Right lobe of liver (tissue), 4 donors: ENCODE measurements around the gene TELO2.

Source experiments
- POLR2A ChIP-seq: fragments of 450-650 bp; IDR thresholded peaks from one replicate; pipeline ENCODE4 v1.6.1; 2017; ENCODE audit warnings: antibody characterized with exemption, mild to moderate bottlenecking
- TF ChIP-seq, protein P1 (sequence below), 4 donors: fragments of 200-600 bp in 3 of 4; fragments of 450-650 bp in 1 of 4; IDR thresholded peaks; one replicate each; pipeline versions ENCODE4 v1.5.1 to v1.8.0; 2016 to 2022; ENCODE audit warnings: antibody characterized with exemption in 4 of 4, mild to moderate bottlenecking in 2 of 4
- donor health status: DM: no; HTN: no; CAD: no.
- donor health status: DM: no; HTN: no; CAD: no.
- donor health status: DM: no; HTN: yes; CAD: no.

DNA sequence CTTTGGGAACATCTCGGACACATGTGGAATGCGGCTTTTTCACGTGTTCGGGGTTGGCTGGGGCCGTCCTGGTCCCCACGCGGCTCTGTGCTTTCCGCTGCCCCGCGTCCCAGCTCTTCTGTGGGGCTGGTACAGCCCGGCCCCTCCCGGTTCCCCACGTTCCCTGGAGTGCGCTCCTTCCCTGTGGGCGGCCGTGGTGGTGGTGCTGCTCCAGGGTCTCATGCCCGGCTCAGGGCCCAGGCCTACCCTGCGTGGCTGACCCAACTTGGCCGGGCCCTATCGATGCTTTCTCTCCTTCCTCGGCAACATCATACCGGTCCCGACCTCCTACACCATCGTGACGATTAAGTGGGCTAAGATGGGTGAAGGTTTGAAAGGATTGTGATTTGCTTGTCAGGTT, 3.3 kb downstream of the TELO2 start:
- TF ChIP-seq, protein P1, sequence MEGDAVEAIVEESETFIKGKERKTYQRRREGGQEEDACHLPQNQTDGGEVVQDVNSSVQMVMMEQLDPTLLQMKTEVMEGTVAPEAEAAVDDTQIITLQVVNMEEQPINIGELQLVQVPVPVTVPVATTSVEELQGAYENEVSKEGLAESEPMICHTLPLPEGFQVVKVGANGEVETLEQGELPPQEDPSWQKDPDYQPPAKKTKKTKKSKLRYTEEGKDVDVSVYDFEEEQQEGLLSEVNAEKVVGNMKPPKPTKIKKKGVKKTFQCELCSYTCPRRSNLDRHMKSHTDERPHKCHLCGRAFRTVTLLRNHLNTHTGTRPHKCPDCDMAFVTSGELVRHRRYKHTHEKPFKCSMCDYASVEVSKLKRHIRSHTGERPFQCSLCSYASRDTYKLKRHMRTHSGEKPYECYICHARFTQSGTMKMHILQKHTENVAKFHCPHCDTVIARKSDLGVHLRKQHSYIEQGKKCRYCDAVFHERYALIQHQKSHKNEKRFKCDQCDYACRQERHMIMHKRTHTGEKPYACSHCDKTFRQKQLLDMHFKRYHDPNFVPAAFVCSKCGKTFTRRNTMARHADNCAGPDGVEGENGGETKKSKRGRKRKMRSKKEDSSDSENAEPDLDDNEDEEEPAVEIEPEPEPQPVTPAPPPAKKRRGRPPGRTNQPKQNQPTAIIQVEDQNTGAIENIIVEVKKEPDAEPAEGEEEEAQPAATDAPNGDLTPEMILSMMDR (IDR thresholded peaks at IDR 0.05), result no peak
- no peak for TF ChIP-seq POLR2A
